Left lung (tissue), 10 donors: Measurements from ENCODE around the gene LRIT2. TPM values are rescaled to one million over a fixed set of nuclear protein-coding genes. Genes with fewer than 3 reads are reported as not detected.

ENCODE experiments used
- ATAC-seq: fragments of 200-7000 bp; cut with Tn5 transposase; one replicate; pipeline ENCODE4 v1.9.1; 2020; ENCODE audit warnings: moderate library complexity
- DNase-seq, 4 donors: peaks; one replicate each; pipeline ENCODE4 v3.0.0-alpha.2; 2013 to 2020
- H3K27ac ChIP-seq, 2 donors: fragments of 200-600 bp; sonication (generic) in 1 of 2; one replicate each; pipeline versions ENCODE4 v1.5.0 to v1.8.0; 2020 to 2021
- H3K27me3 ChIP-seq, 2 donors: fragments of 200-600 bp; sonication (generic) in 1 of 2; one replicate each; pipeline versions ENCODE4 v1.5.0 to v1.8.0; 2020 to 2021
- H3K36me3 ChIP-seq, 2 donors: fragments of 200-600 bp; sonication (generic) in 1 of 2; one replicate each; pipeline versions ENCODE4 v1.5.0 to v1.8.0; 2020 to 2021
- H3K4me1 ChIP-seq, 2 donors: fragments of 200-600 bp; one replicate each; pipeline ENCODE4 v1.8.0; 2021
- H3K4me3 ChIP-seq, 2 donors: fragments of 200-600 bp; sonication (generic) in 1 of 2; one replicate each; pipeline versions ENCODE4 v1.5.0 to v1.8.0; 2020 to 2021; ENCODE audit warnings: mild to moderate bottlenecking in 1 of 2
- H3K9me3 ChIP-seq, 2 donors: fragments of 200-600 bp; sonication (generic) in 1 of 2; one replicate each; pipeline versions ENCODE4 v1.5.0 to v1.8.0; 2020 to 2021
- intact Hi-C, 2 donors: fragments of 100-400 bp; cut with DNase I; formaldehyde crosslinking; loops; one replicate each; pipeline versions ENCODE4 v1.11.2 to v1.14.2; 2022
- polyA plus RNA-seq, 6 donors: library from polyadenylated mRNA; unstranded; fragments of 120-200 nt; gene quantifications; one replicate each; pipeline ENCODE4 v1.2.1, GENCODE V29; 2013; ENCODE audit not compliant: insufficient read length in 6 of 6
- total RNA-seq, 2 donors: library from RNA; stranded (reverse); fragmentation: NEBNext Ultra II Directional; extraction: Animal tissue kit (Norgen Biotek cat#: 25700); gene quantifications; one replicate each; pipeline ENCODE4 v1.2.1, GENCODE V29; 2021
- TF ChIP-seq, protein P1 (sequence below), 2 donors: fragments of 200-600 bp; sonication (generic) in 1 of 2; IDR thresholded peaks; one replicate each; pipeline versions ENCODE4 v1.5.0 to v1.8.0; 2021; ENCODE audit warnings: antibody characterized with exemption in 2 of 2
- donor health status: DM: no; HTN: yes; CAD: no.
- donor health status: DM: no; HTN: no; CAD: no.

The LRIT2 gene
- total and polyA plus RNA-seq, 8 donors = not detected

DNA sequence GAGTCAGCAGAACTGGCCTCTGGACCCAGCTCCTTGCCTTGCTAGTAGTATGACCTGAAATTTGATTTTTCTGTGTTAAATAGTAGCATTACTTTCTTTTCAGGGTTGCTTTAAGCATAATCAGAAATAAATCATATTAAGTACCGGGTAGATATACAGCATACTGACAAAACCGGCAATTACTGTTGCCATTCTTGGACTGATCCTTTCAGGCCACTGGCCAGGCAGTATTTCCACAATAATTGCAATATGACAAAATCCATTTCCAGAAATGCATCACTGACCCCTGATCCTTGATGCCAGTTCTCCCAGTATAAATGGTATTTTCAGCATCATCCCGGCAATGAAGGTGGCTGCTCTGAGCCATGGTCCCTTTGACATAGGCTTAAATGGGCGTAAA lies 9.1 kb upstream of the LRIT2 start:
- TF ChIP-seq, protein P1, sequence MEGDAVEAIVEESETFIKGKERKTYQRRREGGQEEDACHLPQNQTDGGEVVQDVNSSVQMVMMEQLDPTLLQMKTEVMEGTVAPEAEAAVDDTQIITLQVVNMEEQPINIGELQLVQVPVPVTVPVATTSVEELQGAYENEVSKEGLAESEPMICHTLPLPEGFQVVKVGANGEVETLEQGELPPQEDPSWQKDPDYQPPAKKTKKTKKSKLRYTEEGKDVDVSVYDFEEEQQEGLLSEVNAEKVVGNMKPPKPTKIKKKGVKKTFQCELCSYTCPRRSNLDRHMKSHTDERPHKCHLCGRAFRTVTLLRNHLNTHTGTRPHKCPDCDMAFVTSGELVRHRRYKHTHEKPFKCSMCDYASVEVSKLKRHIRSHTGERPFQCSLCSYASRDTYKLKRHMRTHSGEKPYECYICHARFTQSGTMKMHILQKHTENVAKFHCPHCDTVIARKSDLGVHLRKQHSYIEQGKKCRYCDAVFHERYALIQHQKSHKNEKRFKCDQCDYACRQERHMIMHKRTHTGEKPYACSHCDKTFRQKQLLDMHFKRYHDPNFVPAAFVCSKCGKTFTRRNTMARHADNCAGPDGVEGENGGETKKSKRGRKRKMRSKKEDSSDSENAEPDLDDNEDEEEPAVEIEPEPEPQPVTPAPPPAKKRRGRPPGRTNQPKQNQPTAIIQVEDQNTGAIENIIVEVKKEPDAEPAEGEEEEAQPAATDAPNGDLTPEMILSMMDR (IDR thresholded peaks at IDR 0.05) = no peak
- Histone ChIP-seq H3K36me3 (no peaks in the 10 kb centered on the region), H3K4me1 (no peaks in the 10 kb centered on the region), H3K9me3 (no peaks in the 10 kb centered on the region), H3K27me3 (peaks cover 0 to 29% of the 10 kb centered on the region in 2 donors), H3K4me3 (no peak overlapping the region), H3K27ac (no peak overlapping the region)
- ATAC-seq (no peak), DNase-seq (no peak)
- intact Hi-C loops = no loop called here

DNA sequence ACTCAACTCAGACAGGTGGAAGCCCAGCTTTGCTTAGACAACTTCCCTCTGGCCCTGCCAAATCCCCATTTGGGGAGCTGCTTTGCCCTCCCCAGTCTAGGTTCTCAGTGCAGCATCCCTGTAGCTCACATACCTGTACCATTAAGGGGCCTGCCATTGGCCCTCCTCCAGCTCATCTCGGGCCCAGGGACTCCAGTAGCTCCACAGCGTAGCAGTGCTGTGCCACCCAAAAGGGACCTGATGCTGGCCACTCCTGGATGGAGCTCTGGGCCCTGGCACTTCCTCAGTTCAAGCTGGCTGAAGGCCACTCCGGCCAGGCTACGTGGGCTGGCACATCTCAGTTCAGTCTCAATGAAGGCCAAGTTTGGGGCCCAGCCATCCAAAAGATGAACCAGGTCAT lies 8.6 kb upstream of the LRIT2 start:
- H3K4me3 ChIP-seq = no peak overlapping the region
- TF ChIP-seq, protein P1 (IDR thresholded peaks at IDR 0.05) = no peak
- ATAC-seq = no peak
- no peaks in the 10 kb centered on the region for H3K9me3 ChIP-seq
- no peaks in the 10 kb centered on the region for H3K36me3 ChIP-seq
- no peak overlapping the region for H3K27ac ChIP-seq
- no peaks in the 10 kb centered on the region for H3K4me1 ChIP-seq
- peaks cover 0 to 29% of the 10 kb centered on the region in 2 donors for H3K27me3 ChIP-seq
- intact Hi-C loops = no loop called here
- no peak for DNase-seq

DNA sequence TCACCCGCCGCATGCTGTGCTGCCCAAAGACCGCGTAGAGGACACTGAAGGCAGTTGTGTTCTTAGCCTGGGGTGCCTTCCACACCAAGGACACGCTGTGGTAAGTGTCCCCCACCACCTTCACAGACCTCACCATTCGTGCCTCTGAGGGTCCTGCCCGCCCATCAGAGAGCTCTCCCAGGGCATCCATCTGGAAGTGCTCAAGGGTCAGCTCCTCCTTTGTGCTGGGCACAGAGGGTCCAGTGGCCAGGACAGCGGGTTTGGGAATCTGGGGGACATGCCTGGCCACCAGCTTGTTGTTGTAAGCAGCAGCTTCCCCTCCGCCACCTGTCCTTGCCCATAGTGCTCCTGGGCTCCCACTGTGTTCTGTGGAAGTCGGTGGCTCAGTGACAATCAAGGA lies 7.0 kb upstream of the LRIT2 start:
- DNase-seq (no peak), ATAC-seq (no peak)
- TF ChIP-seq, protein P1 (IDR thresholded peaks at IDR 0.05) = no peak
- Histone ChIP-seq H3K4me1 (no peaks in the 10 kb centered on the region), H3K27ac (no peak overlapping the region), H3K9me3 (no peaks in the 10 kb centered on the region), H3K36me3 (no peaks in the 10 kb centered on the region), H3K27me3 (peaks cover 0 to 19% of the 10 kb centered on the region in 2 donors), H3K4me3 (no peak overlapping the region)
- intact Hi-C loops = no loop called here

GRCh38 chr10:84230359-84230758 lies 5.0 kb upstream of the LRIT2 start:
- ATAC-seq (no peak), DNase-seq (no peak)
- TF ChIP-seq, protein P1 (IDR thresholded peaks at IDR 0.05) = no peak
- Histone ChIP-seq H3K9me3 (no peaks in the 10 kb centered on the region), H3K36me3 (no peaks in the 10 kb centered on the region), H3K27ac (no peak overlapping the region), H3K4me1 (no peaks in the 10 kb centered on the region), H3K4me3 (no peak overlapping the region), H3K27me3 (peaks cover 0 to 2% of the 10 kb centered on the region in 2 donors)
- intact Hi-C loops = no loop called here

- no peaks in the 10 kb centered on the region for H3K9me3 ChIP-seq
- TF ChIP-seq, protein P1 (IDR thresholded peaks at IDR 0.05) = no peak
- intact Hi-C loops = no loop called here
Observed at GRCh38 chr10:84227810-84228209, 2.5 kb upstream of the LRIT2 start.

More at GRCh38 chr10:84227810-84228209, 2.5 kb upstream of the LRIT2 start:
- Histone ChIP-seq H3K4me3 (no peak overlapping the region), H3K36me3 (no peaks in the 10 kb centered on the region), H3K27me3 (peaks cover 0 to 13% of the 10 kb centered on the region in 2 donors), H3K4me1 (no peaks in the 10 kb centered on the region), H3K27ac (no peak overlapping the region)
- no peak for DNase-seq
- ATAC-seq = no peak
